ENCODE data around the gene DDX17. TPM values are rescaled to one million over a fixed set of nuclear protein-coding genes. Genes with fewer than 3 reads are reported as not detected.

DDX17 gene
- total and polyA plus RNA-seq, 2 experiments from 2014 or later = 88.0 to 603 TPM

GRCh38 chr22:38490915-38491314 is 15.2 kb downstream of the DDX17 start:
- Histone ChIP-seq H3K4me2 (no peak overlapping the region), H3K27ac (ENCODE audit: low read depth) (peak overlapping the region; percentile 87), H3K4me1 (ENCODE audit: insufficient read depth) (peaks cover 12% of the 10 kb centered on the region), H3K9me2 (ENCODE audit: insufficient read depth) (no peaks in the 10 kb centered on the region), H3F3A (replicated peaks; ENCODE audit: low read depth) (peaks cover 35% of the 10 kb centered on the region; the same call in 1 of the 2 replicates), H3K4me3 (no peak overlapping the region), H3K79me2 (replicated peaks; ENCODE audit: insufficient read depth) (peaks cover 46% of the 10 kb centered on the region), H3K36me3 (ENCODE audit: insufficient read depth) (peaks cover 89% of the 10 kb centered on the region), H3K27me3 (ENCODE audit: insufficient read depth) (no peaks in the 10 kb centered on the region), H2AFZ (no peak overlapping the region), H4K20me1 (replicated peaks; ENCODE audit: insufficient read depth) (peaks cover 27% of the 10 kb centered on the region)
- H3K27ac Mint-ChIP-seq = peak overlapping the region; percentile 96
- no peak for ATAC-seq
- H3K4me3 Mint-ChIP-seq = peak overlapping the region; percentile 18; the same call in 1 of the 3 replicates
- H3K36me3 Mint-ChIP-seq (ENCODE audit: low read depth) = peaks cover 97% of the 10 kb centered on the region
- DNase-seq (ENCODE audit: low spot score) = no peak
- H3K27me3 Mint-ChIP-seq (ENCODE audit: insufficient read depth, low read depth, poor library complexity) = peaks cover 10% of the 10 kb centered on the region
- H3K4me1 Mint-ChIP-seq = peaks cover 46% of the 10 kb centered on the region
- TF ChIP-seq ZNF114 (CRISPR knock-in tag; IDR thresholded peaks at IDR 0.05) (no peak), ZNF462 (CRISPR knock-in tag; IDR thresholded peaks at IDR 0.05) (no peak), REST (IDR thresholded peaks at IDR 0.05; ENCODE audit: unreplicated experiment) (no peak), EZH2 (IDR thresholded peaks at IDR 0.05; ENCODE audit: low read depth, unreplicated experiment) (no peak), ETS1 (IDR thresholded peaks at IDR 0.05) (no peak), STAT1 (IDR thresholded peaks at IDR 0.05; ENCODE audit: unreplicated experiment) (no peak), CREB1 (CRISPR knock-in tag; IDR thresholded peaks at IDR 0.05; ENCODE audit: low read depth) (no peak), JUNB (IDR thresholded peaks at IDR 0.05; ENCODE audit: unreplicated experiment) (no peak), EZH2phosphoT487 (IDR thresholded peaks at IDR 0.05; ENCODE audit: unreplicated experiment) (no peak), NANOG (IDR thresholded peaks at IDR 0.05; ENCODE audit: borderline replicate concordance) (no peak), POLR2AphosphoS5 (IDR thresholded peaks at IDR 0.05; ENCODE audit: low read depth) (no peak), CTCF (conservative IDR thresholded peaks at IDR 0.05; ENCODE audit: low read depth in 2 of 2) (no peak), ZNF331 (CRISPR knock-in tag; IDR thresholded peaks at IDR 0.05; ENCODE audit: low read depth) (no peak)
- no peaks in the 10 kb centered on the region for H3K9me3 Mint-ChIP-seq

Data from GM23338 (cell line).